Loucy (cell line): Measurements from ENCODE around the gene C12orf57.

ENCODE experiments used
- EZH2phosphoT487 ChIP-seq: fragments of 200-600 bp; IDR thresholded peaks from 2 replicates; pipeline ENCODE4 v1.6.1; 2018; ENCODE audit warnings: antibody characterized with exemption, mild to moderate bottlenecking, moderate library complexity, borderline replicate concordance
- TF ChIP-seq, protein P1 (sequence below): fragments of 200-600 bp; sonication (generic); conservative IDR thresholded peaks from 2 replicates; pipeline ENCODE4 v1.5.1; 2014; ENCODE audit warnings: mild to moderate bottlenecking, antibody characterized with exemption, low read length

DNA sequence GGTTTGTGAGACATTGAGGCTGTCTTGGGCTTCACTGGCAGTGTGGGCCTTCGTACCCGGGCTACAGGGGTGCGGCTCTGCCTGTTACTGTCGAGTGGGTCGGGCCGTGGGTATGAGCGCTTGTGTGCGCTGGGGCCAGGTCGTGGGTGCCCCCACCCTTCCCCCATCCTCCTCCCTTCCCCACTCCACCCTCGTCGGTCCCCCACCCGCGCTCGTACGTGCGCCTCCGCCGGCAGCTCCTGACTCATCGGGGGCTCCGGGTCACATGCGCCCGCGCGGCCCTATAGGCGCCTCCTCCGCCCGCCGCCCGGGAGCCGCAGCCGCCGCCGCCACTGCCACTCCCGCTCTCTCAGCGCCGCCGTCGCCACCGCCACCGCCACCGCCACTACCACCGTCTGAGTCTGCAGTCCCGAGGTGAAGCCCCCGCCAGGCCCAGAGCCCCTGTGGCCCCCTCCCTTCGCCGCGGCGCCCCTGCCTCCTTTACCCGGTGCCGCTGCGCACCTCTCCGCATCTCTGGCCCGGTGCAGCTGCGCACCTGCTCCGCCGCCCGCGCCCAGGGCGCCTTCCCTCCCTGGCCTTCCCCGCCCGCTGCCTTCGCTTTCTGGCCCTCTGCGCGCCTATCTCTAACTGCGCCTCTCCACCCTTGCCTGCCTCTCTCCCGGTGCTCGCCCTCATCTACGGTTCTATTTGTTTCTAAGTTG lies 29.4 kb upstream of the C12orf57 start, which contains the start of gene ENO2:
- TF ChIP-seq, protein P1, sequence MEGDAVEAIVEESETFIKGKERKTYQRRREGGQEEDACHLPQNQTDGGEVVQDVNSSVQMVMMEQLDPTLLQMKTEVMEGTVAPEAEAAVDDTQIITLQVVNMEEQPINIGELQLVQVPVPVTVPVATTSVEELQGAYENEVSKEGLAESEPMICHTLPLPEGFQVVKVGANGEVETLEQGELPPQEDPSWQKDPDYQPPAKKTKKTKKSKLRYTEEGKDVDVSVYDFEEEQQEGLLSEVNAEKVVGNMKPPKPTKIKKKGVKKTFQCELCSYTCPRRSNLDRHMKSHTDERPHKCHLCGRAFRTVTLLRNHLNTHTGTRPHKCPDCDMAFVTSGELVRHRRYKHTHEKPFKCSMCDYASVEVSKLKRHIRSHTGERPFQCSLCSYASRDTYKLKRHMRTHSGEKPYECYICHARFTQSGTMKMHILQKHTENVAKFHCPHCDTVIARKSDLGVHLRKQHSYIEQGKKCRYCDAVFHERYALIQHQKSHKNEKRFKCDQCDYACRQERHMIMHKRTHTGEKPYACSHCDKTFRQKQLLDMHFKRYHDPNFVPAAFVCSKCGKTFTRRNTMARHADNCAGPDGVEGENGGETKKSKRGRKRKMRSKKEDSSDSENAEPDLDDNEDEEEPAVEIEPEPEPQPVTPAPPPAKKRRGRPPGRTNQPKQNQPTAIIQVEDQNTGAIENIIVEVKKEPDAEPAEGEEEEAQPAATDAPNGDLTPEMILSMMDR = no peak
- no peak for TF ChIP-seq EZH2phosphoT487
